ENCODE results near the gene BTBD9. TPM values are rescaled to one million over a fixed set of nuclear protein-coding genes. Genes with fewer than 3 reads are reported as not detected.

BTBD9 gene
- total RNA-seq, 1 experiment from 2014 or later = 10.8 TPM

GRCh38 chr6:38650207-38650752 lies 10.6 kb upstream of the BTBD9 start:
- H3K9me3 ChIP-seq (ENCODE audit: insufficient read depth, low read depth) = no peaks in the 10 kb centered on the region
- no peaks in the 10 kb centered on the region for H3K27me3 ChIP-seq (ENCODE audit: insufficient read depth, low read depth)
- no peak overlapping the region for H2AFZ ChIP-seq
- no peaks in the 10 kb centered on the region; the same call in 1 of the 2 replicates for H3F3A ChIP-seq (ENCODE audit: insufficient read depth, low read depth)
- CTCF ChIA-PET = no interaction called here
- no TSS peak for BruUV-seq (replicated peaks)
- no peak for TF ChIP-seq EZH2 (IDR thresholded peaks at IDR 0.05; ENCODE audit: low read depth)
- TF ChIP-seq, protein P1, sequence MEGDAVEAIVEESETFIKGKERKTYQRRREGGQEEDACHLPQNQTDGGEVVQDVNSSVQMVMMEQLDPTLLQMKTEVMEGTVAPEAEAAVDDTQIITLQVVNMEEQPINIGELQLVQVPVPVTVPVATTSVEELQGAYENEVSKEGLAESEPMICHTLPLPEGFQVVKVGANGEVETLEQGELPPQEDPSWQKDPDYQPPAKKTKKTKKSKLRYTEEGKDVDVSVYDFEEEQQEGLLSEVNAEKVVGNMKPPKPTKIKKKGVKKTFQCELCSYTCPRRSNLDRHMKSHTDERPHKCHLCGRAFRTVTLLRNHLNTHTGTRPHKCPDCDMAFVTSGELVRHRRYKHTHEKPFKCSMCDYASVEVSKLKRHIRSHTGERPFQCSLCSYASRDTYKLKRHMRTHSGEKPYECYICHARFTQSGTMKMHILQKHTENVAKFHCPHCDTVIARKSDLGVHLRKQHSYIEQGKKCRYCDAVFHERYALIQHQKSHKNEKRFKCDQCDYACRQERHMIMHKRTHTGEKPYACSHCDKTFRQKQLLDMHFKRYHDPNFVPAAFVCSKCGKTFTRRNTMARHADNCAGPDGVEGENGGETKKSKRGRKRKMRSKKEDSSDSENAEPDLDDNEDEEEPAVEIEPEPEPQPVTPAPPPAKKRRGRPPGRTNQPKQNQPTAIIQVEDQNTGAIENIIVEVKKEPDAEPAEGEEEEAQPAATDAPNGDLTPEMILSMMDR (conservative IDR thresholded peaks at IDR 0.05) = no peak
- H3K9me2 ChIP-seq (ENCODE audit: insufficient read depth) = no peaks in the 10 kb centered on the region
- no peak overlapping the region for H3K27ac ChIP-seq
- no peaks in the 10 kb centered on the region for H3K79me2 ChIP-seq (ENCODE audit: low read depth)
- no peaks in the 10 kb centered on the region for H4K20me1 ChIP-seq (ENCODE audit: insufficient read depth)
- no peaks in the 10 kb centered on the region for H3K4me1 ChIP-seq (replicated peaks; ENCODE audit: insufficient read depth)
- H3K36me3 ChIP-seq (ENCODE audit: low read depth) = no peaks in the 10 kb centered on the region
- H3K4me2 ChIP-seq = no peak overlapping the region
- intact Hi-C loops (cut with micrococcal nuclease; ENCODE audit: unreplicated experiment) = no loop called here
- H3K4me3 ChIP-seq = no peak overlapping the region
- POLR2A ChIA-PET (ENCODE audit: unreplicated experiment) = interaction anchor here (0.6 kb wide), 1 partner anchor 265 kb away, joined by 8 read pairs; no protein-coding TSS in a partner anchor
- no peak for DNase-seq

- intact Hi-C loops (cut with micrococcal nuclease; ENCODE audit: unreplicated experiment) = no loop called here
- no peaks in the 10 kb centered on the region for H3K9me2 ChIP-seq (ENCODE audit: insufficient read depth)
- H3K4me1 ChIP-seq (replicated peaks; ENCODE audit: insufficient read depth) = no peaks in the 10 kb centered on the region
- H3K27me3 ChIP-seq (ENCODE audit: insufficient read depth, low read depth) = no peaks in the 10 kb centered on the region
- H3K9me3 ChIP-seq (ENCODE audit: insufficient read depth, low read depth) = no peaks in the 10 kb centered on the region
- no peak overlapping the region for H3K4me3 ChIP-seq
- no peak overlapping the region for H2AFZ ChIP-seq
- no peaks in the 10 kb centered on the region for H3K36me3 ChIP-seq (ENCODE audit: low read depth)
- TF ChIP-seq, protein P1 (conservative IDR thresholded peaks at IDR 0.05) = no peak
- TF ChIP-seq EZH2 (IDR thresholded peaks at IDR 0.05; ENCODE audit: low read depth) = no peak
- POLR2A ChIA-PET (ENCODE audit: unreplicated experiment) = no interaction called here
- H3K27ac ChIP-seq = no peak overlapping the region
- no peaks in the 10 kb centered on the region for H4K20me1 ChIP-seq (ENCODE audit: insufficient read depth)
- H3K4me2 ChIP-seq = no peak overlapping the region
- no peaks in the 10 kb centered on the region; the same call in 1 of the 2 replicates for H3F3A ChIP-seq (ENCODE audit: insufficient read depth, low read depth)
- no peak for DNase-seq
- no TSS peak for BruUV-seq (replicated peaks)
- H3K79me2 ChIP-seq (ENCODE audit: low read depth) = no peaks in the 10 kb centered on the region
- CTCF ChIA-PET = no interaction called here
Measured at GRCh38 chr6:38649744-38650143, 10.0 kb upstream of the BTBD9 start.

DNA sequence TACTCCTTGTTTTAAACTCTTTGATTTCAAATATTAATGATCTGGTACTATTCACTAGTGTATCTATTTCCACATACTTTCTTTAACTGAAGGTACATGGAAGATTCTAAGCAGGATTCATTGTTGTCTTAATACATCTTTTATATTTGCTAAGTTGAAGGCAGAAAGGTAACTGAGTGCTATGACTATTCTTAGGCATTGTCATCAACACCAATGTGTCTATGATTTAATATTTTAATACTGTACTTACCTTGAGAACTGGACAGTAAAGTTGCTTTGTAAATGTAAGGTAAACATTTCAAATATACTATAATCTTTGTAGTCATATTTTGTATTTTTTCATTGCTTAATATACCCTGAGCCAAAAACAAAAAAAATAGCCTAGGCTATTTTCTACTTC lies 8.9 kb upstream of the BTBD9 start:
- BruUV-seq (replicated peaks) = no TSS peak
- no peak overlapping the region for H3K4me3 ChIP-seq
- H3F3A ChIP-seq (ENCODE audit: insufficient read depth, low read depth) = no peaks in the 10 kb centered on the region; the same call in 1 of the 2 replicates
- H3K36me3 ChIP-seq (ENCODE audit: low read depth) = no peaks in the 10 kb centered on the region
- no peaks in the 10 kb centered on the region for H3K4me1 ChIP-seq (replicated peaks; ENCODE audit: insufficient read depth)
- no peaks in the 10 kb centered on the region for H4K20me1 ChIP-seq (ENCODE audit: insufficient read depth)
- ChIA-PET CTCF (interaction anchor here (0.7 kb wide), 1 partner anchor 55 kb away, joined by 3 read pairs; no protein-coding TSS in a partner anchor), POLR2A (ENCODE audit: unreplicated experiment) (no interaction called here)
- no peak for DNase-seq
- no peaks in the 10 kb centered on the region for H3K79me2 ChIP-seq (ENCODE audit: low read depth)
- no peaks in the 10 kb centered on the region for H3K9me3 ChIP-seq (ENCODE audit: insufficient read depth, low read depth)
- H3K4me2 ChIP-seq = no peak overlapping the region
- H2AFZ ChIP-seq = no peak overlapping the region
- TF ChIP-seq, protein P1 (conservative IDR thresholded peaks at IDR 0.05) = no peak
- TF ChIP-seq EZH2 (IDR thresholded peaks at IDR 0.05; ENCODE audit: low read depth) = no peak
- no peak overlapping the region for H3K27ac ChIP-seq
- intact Hi-C loops (cut with micrococcal nuclease; ENCODE audit: unreplicated experiment) = no loop called here
- no peaks in the 10 kb centered on the region for H3K9me2 ChIP-seq (ENCODE audit: insufficient read depth)
- H3K27me3 ChIP-seq (ENCODE audit: insufficient read depth, low read depth) = no peaks in the 10 kb centered on the region

Data from PC-9 (cell line).